ENCODE data around the gene MYEOV. TPM values are rescaled to one million over a fixed set of nuclear protein-coding genes. Genes with fewer than 3 reads are reported as not detected.

MYEOV gene
- total RNA-seq, 2 donors from 2014 or later: 0.12 TPM; not detected in 1

DNA sequence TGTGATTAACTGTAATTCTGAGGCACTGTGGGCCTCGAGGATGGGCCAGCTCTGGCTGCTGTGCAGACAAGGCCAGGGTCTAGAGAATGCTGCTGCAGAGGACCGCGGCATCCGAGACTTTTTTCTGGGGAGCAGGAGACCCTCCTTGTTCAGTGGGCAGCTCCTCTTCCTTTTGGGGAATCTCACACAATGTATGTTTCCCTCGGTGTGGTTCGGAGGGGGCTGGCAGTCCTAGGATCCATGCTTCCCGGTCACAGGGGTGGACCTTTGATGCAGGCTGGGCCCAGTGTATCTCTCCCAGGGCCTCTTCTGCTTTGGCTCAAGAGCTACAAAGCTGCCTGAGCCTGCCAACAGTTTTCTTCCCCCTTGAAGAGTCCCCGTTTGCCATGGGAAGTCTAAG, 31.5 kb downstream of the MYEOV start:
- no peak for DNase-seq (ENCODE audit: low spot score)
- Histone ChIP-seq H3K9me3 (no peaks in the 10 kb centered on the region), H3K4me1 (no peaks in the 10 kb centered on the region), H3K27me3 (no peaks in the 10 kb centered on the region), H3K27ac (no peak overlapping the region), H3K4me3 (no peak overlapping the region), H3K36me3 (no peaks in the 10 kb centered on the region)
- TF ChIP-seq CTCF (IDR thresholded peaks at IDR 0.05): no peak

GRCh38 chr11:69326622-69327219, 32.8 kb downstream of the MYEOV start:
- Histone ChIP-seq H3K27me3 (no peaks in the 10 kb centered on the region), H3K4me1 (no peaks in the 10 kb centered on the region), H3K4me3 (no peak overlapping the region), H3K36me3 (no peaks in the 10 kb centered on the region), H3K9me3 (no peaks in the 10 kb centered on the region), H3K27ac (no peak overlapping the region)
- no peak for TF ChIP-seq CTCF (IDR thresholded peaks at IDR 0.05)
- no peak for DNase-seq (ENCODE audit: low spot score)

DNA sequence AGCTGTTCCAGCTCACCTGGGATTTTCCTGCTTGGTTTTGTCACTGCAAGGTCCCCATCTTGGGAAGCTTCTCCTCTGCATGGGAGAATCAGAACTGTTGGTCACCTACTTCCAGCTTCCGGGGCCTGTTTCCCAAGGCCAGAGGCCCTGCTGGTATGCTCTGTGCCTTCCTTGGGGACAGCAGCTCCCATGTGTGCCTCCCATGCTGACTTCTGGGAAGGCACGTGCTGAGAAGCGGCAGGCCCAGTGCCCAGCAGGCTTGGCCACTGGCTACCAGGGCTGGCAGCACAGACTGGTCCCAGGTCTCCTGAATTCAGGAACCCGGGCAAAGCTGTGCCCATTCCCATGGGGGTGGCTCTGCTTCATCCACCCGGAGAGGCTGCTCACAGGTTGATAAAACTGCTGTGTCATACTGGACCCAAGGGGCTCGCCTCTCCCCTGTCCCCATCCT, 33.8 kb downstream of the MYEOV start:
- peak; percentile 46 for DNase-seq (ENCODE audit: low spot score)
- H3K4me1 ChIP-seq: no peaks in the 10 kb centered on the region
- no peaks in the 10 kb centered on the region for H3K9me3 ChIP-seq
- H3K4me3 ChIP-seq: no peak overlapping the region
- no peaks in the 10 kb centered on the region for H3K27me3 ChIP-seq
- H3K27ac ChIP-seq: no peak overlapping the region
- no peak for TF ChIP-seq CTCF (IDR thresholded peaks at IDR 0.05)
- H3K36me3 ChIP-seq: no peaks in the 10 kb centered on the region

- Histone ChIP-seq H3K27ac (no peak overlapping the region), H3K4me1 (no peaks in the 10 kb centered on the region), H3K36me3 (no peaks in the 10 kb centered on the region), H3K4me3 (no peak overlapping the region), H3K9me3 (no peaks in the 10 kb centered on the region), H3K27me3 (no peaks in the 10 kb centered on the region)
- peak; percentile 43 for DNase-seq (ENCODE audit: low spot score)
- no peak for TF ChIP-seq CTCF (IDR thresholded peaks at IDR 0.05)
These were observed 34.3 kb downstream of the MYEOV start for GRCh38 chr11:69328231-69328630.

- Histone ChIP-seq H3K27ac (no peak overlapping the region), H3K27me3 (no peaks in the 10 kb centered on the region), H3K4me3 (no peak overlapping the region), H3K36me3 (no peaks in the 10 kb centered on the region), H3K9me3 (no peaks in the 10 kb centered on the region), H3K4me1 (no peaks in the 10 kb centered on the region)
- DNase-seq (ENCODE audit: low spot score): no peak
- TF ChIP-seq CTCF (IDR thresholded peaks at IDR 0.05): no peak
These were observed 35.6 kb downstream of the MYEOV start for GRCh38 chr11:69329581-69329980.

- no peak for DNase-seq (ENCODE audit: low spot score)
- H3K27me3 ChIP-seq: no peaks in the 10 kb centered on the region
- no peak overlapping the region for H3K27ac ChIP-seq
- TF ChIP-seq CTCF (IDR thresholded peaks at IDR 0.05): no peak
- H3K4me1 ChIP-seq: no peaks in the 10 kb centered on the region
- H3K9me3 ChIP-seq: no peaks in the 10 kb centered on the region
- no peak overlapping the region for H3K4me3 ChIP-seq
- H3K36me3 ChIP-seq: no peaks in the 10 kb centered on the region
These were observed 36.4 kb downstream of the MYEOV start for GRCh38 chr11:69330330-69330729.
